HUES64 (cell line): ENCODE measurements around the gene NOP10.

Experiments
- H3K27ac ChIP-seq: 2 replicates; pipeline ENCODE4 v1.7.0; 2013; ENCODE audit warnings: low read depth, low read length, inconsistent platforms
- H3K27me3 ChIP-seq: 2 replicates; pipeline ENCODE4 v1.6.1; 2013; ENCODE audit warnings: mild to moderate bottlenecking, low read length; ENCODE audit not compliant: insufficient read depth
- H3K36me3 ChIP-seq: 2 replicates; pipeline ENCODE4 v1.6.1; 2013; ENCODE audit warnings: mild to moderate bottlenecking, low read length; ENCODE audit not compliant: insufficient read depth
- H3K4me1 ChIP-seq: 2 replicates; pipeline ENCODE4 v1.6.1; 2013; ENCODE audit warnings: mild to moderate bottlenecking, low read length, moderate library complexity; ENCODE audit not compliant: insufficient read depth
- H3K4me3 ChIP-seq: 2 replicates; pipeline ENCODE4 v1.5.1; 2013; ENCODE audit warnings: mild to moderate bottlenecking, low read length, moderate library complexity
- H3K9ac ChIP-seq: 2 replicates; pipeline ENCODE4 v1.6.1; 2013; ENCODE audit warnings: mild to moderate bottlenecking, low read depth, low read length
- H3K9me3 ChIP-seq: 2 replicates; pipeline ENCODE4 v1.6.1; 2013; ENCODE audit warnings: low read depth, low read length; ENCODE audit not compliant: insufficient read depth
- WGBS: fragments of 150-250, 120-280 bp; methylation state at CpG from one replicate; pipeline ENCODE4 v1.1.7; 2013; ENCODE audit warnings: missing lambda C conversion rate; 5-methylcytosine and 5-hydroxymethylcytosine counted together

The NOP10 gene

GRCh38 chr15:34329006-34329405, 13.9 kb downstream of the NOP10 start:
- WGBS: 83% methylated on average over 2 of the region's 2 CpGs

GRCh38 chr15:34327906-34328305, 15.0 kb downstream of the NOP10 start:
- Histone ChIP-seq H3K9me3 (no peaks in the 10 kb centered on the region; the same call in 1 of the 2 replicates), H3K36me3 (no peaks in the 10 kb centered on the region), H3K27ac (no peak overlapping the region), H3K9ac (no peak overlapping the region), H3K4me1 (no peaks in the 10 kb centered on the region), H3K27me3 (no peaks in the 10 kb centered on the region), H3K4me3 (no peak overlapping the region)
- 94% methylated on average over 4 of the region's 4 CpGs for WGBS

More at GRCh38 chr15:34329006-34329405, 13.9 kb downstream of the NOP10 start:
- Histone ChIP-seq H3K9me3 (no peaks in the 10 kb centered on the region), H3K27me3 (no peaks in the 10 kb centered on the region), H3K27ac (no peak overlapping the region), H3K4me3 (no peak overlapping the region), H3K36me3 (no peaks in the 10 kb centered on the region), H3K4me1 (no peaks in the 10 kb centered on the region), H3K9ac (no peak overlapping the region)

GRCh38 chr15:34325368-34325767, 17.6 kb downstream of the NOP10 start:
- Histone ChIP-seq H3K4me3 (no peak overlapping the region), H3K9me3 (no peaks in the 10 kb centered on the region; the same call in 1 of the 2 replicates), H3K36me3 (no peaks in the 10 kb centered on the region), H3K27ac (no peak overlapping the region), H3K9ac (no peak overlapping the region), H3K4me1 (no peaks in the 10 kb centered on the region), H3K27me3 (no peaks in the 10 kb centered on the region)

GRCh38 chr15:34324933-34325332, 18.0 kb downstream of the NOP10 start:
- WGBS: no CpG with 5 or more reads among the region's 1 CpG
- Histone ChIP-seq H3K4me3 (no peak overlapping the region), H3K36me3 (no peaks in the 10 kb centered on the region), H3K27ac (no peak overlapping the region), H3K9me3 (no peaks in the 10 kb centered on the region; the same call in 1 of the 2 replicates), H3K4me1 (no peaks in the 10 kb centered on the region), H3K27me3 (no peaks in the 10 kb centered on the region), H3K9ac (no peak overlapping the region)

GRCh38 chr15:34323217-34323616, 19.7 kb downstream of the NOP10 start:
- Histone ChIP-seq H3K4me1 (peaks cover 3% of the 10 kb centered on the region), H3K27ac (no peak overlapping the region), H3K9me3 (no peaks in the 10 kb centered on the region; the same call in 1 of the 2 replicates), H3K36me3 (no peaks in the 10 kb centered on the region), H3K4me3 (no peak overlapping the region), H3K27me3 (no peaks in the 10 kb centered on the region), H3K9ac (no peak overlapping the region)
- WGBS: 94% methylated on average over 10 of the region's 10 CpGs

- Histone ChIP-seq H3K9me3 (no peaks in the 10 kb centered on the region; the same call in 1 of the 2 replicates), H3K4me3 (peak overlapping the region; percentile 61), H3K4me1 (peaks cover 9% of the 10 kb centered on the region), H3K9ac (peak overlapping the region; percentile 64; the same call in 1 of the 2 replicates), H3K27ac (no peak overlapping the region), H3K36me3 (no peaks in the 10 kb centered on the region), H3K27me3 (no peaks in the 10 kb centered on the region)
- 22% methylated on average over 10 of the region's 10 CpGs for WGBS
These were observed 24.5 kb downstream of the NOP10 start for GRCh38 chr15:34318277-34319079.

GRCh38 chr15:34314491-34315490, 28.1 kb downstream of the NOP10 start:
- no peak overlapping the region for H3K4me3 ChIP-seq
- H3K27ac ChIP-seq: no peak overlapping the region
- peaks cover 9% of the 10 kb centered on the region for H3K4me1 ChIP-seq
- H3K9me3 ChIP-seq: no peaks in the 10 kb centered on the region
- H3K9ac ChIP-seq: no peak overlapping the region
- H3K27me3 ChIP-seq: no peaks in the 10 kb centered on the region
- WGBS: 94% methylated on average over 3 of the region's 3 CpGs
- no peaks in the 10 kb centered on the region for H3K36me3 ChIP-seq

- no peaks in the 10 kb centered on the region for H3K27me3 ChIP-seq
- H3K9me3 ChIP-seq: no peaks in the 10 kb centered on the region
- H3K4me1 ChIP-seq: no peaks in the 10 kb centered on the region
- H3K9ac ChIP-seq: no peak overlapping the region
- no peak overlapping the region for H3K4me3 ChIP-seq
- H3K36me3 ChIP-seq: no peaks in the 10 kb centered on the region
- WGBS: 90% methylated on average over 1 of the region's 1 CpG
- H3K27ac ChIP-seq: no peak overlapping the region
These were observed 31.4 kb downstream of the NOP10 start for GRCh38 chr15:34311563-34311962.

- no peaks in the 10 kb centered on the region for H3K4me1 ChIP-seq
- no peak overlapping the region for H3K4me3 ChIP-seq
- no peaks in the 10 kb centered on the region for H3K36me3 ChIP-seq
- no peak overlapping the region for H3K9ac ChIP-seq
- no peaks in the 10 kb centered on the region for H3K9me3 ChIP-seq
- H3K27me3 ChIP-seq: no peaks in the 10 kb centered on the region
- H3K27ac ChIP-seq: no peak overlapping the region
These were observed 38.3 kb downstream of the NOP10 start for GRCh38 chr15:34304613-34305012.

- no peaks in the 10 kb centered on the region for H3K27me3 ChIP-seq
- H3K36me3 ChIP-seq: no peaks in the 10 kb centered on the region
- H3K9ac ChIP-seq: no peak overlapping the region
- no peak overlapping the region for H3K4me3 ChIP-seq
- H3K4me1 ChIP-seq: no peaks in the 10 kb centered on the region
- no peak overlapping the region for H3K27ac ChIP-seq
- WGBS: 93% methylated on average over 3 of the region's 3 CpGs
- H3K9me3 ChIP-seq: no peaks in the 10 kb centered on the region
These were observed 41.9 kb downstream of the NOP10 start for GRCh38 chr15:34301058-34301457.

- H3K9me3 ChIP-seq: no peaks in the 10 kb centered on the region
- H3K4me1 ChIP-seq: no peaks in the 10 kb centered on the region
- no peak overlapping the region for H3K4me3 ChIP-seq
- H3K27ac ChIP-seq: no peak overlapping the region
- H3K27me3 ChIP-seq: no peaks in the 10 kb centered on the region
- no CpG with 5 or more reads among the region's 1 CpG for WGBS
- no peaks in the 10 kb centered on the region for H3K36me3 ChIP-seq
- no peak overlapping the region for H3K9ac ChIP-seq
These were observed 45.9 kb downstream of the NOP10 start for GRCh38 chr15:34297059-34297458.
